GM19238 (cell line): ENCODE results near the gene OSMR.

ENCODE experiments used
- DNase-seq: peaks from one replicate; pipeline ENCODE4 v3.0.0; 2011; ENCODE audit warnings: low spot score; ENCODE audit not compliant: insufficient read length

OSMR gene

GRCh38 chr5:38925154-38925925, 79.5 kb downstream of the OSMR start:
- DNase-seq: no peak

GRCh38 chr5:38926121-38926520, 80.3 kb downstream of the OSMR start:
- DNase-seq: no peak

GRCh38 chr5:38927470-38927869, 81.7 kb downstream of the OSMR start:
- no peak for DNase-seq

DNA sequence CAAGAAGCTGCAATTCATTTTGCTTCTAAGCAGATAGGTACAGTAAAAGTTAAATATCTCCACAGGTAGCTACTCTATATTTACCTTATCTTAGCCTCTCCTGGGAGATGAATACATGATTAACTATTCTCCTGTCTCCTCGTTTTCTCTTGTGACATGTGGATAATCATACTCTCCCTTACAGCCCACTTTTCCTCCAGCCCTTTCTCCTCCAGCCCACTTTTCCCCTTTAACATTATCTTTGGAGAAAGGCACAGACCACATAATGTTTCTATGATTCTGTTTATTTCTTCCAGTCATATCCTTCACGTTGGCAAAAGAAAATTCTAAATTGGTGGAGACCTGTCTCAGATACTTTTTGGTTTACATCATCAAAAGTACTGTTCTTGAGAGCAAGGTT, 84.0 kb downstream of the OSMR start:
- no peak for DNase-seq

DNA sequence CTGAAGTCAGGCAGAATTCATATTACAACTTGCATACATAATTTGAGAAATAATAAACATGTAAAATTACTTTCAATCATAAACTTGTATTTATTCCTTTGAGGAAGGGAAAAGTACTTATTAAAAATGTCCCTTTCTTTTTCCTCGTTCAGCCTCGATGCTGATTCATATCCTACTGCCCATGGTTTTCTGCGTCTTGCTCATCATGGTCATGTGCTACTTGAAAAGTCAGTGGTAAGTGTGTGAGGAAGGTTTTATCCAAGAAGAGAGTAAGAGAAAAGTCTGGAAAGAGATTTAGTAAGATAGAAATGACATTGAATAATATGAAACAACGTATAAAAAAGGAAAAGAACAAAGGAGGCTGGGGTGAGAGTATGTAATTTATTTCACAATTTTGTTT, 85.9 kb downstream of the OSMR start:
- DNase-seq: no peak

GRCh38 chr5:38932854-38933408, 87.1 kb downstream of the OSMR start:
- no peak for DNase-seq

- DNase-seq: no peak
Observed at GRCh38 chr5:38935437-38935836, 89.6 kb downstream of the OSMR start.

DNA sequence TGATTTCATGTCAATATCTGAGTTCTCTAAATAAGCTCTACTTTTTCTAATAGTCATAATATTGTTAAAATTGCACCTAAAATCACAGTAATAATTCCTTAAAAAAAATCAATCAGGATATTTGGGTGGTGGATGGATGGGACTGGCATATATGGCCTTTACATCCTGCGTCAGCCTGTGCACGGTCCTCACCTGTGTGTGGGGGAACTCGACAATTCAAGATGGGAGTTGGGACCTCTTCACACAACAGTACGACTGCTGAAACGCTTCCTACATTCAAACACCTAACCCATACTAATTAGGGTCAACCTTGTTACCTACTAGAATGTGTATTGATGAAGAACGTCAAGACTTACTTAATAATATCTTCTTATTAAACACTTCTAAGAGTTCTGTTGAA, 90.5 kb downstream of the OSMR start:
- DNase-seq: no peak

GRCh38 chr5:38938424-38938823, 92.6 kb downstream of the OSMR start:
- DNase-seq: no peak

- no peak for DNase-seq
Observed at GRCh38 chr5:38938973-38939372, 93.2 kb downstream of the OSMR start.

GRCh38 chr5:38940230-38940858, 94.5 kb downstream of the OSMR start:
- DNase-seq: no peak

DNA sequence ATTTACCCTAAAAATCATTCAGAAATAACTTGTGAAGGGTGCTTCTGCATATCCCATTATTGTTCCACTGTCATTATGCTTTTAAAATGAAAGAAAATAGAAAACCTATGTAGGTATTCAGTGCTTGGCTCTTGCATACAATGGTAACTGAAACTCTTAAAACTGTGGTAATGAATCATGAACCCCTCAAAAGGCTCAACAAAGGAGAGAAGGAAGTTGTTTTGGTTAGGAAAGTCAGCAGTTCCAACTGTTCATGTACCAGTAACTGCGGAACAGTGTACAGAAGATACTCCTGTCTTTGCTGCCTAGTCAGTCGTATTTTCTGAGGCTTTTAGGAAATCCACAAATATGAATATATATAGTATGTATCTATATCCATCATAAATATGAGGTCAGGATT, 96.1 kb downstream of the OSMR start:
- DNase-seq: no peak

DNA sequence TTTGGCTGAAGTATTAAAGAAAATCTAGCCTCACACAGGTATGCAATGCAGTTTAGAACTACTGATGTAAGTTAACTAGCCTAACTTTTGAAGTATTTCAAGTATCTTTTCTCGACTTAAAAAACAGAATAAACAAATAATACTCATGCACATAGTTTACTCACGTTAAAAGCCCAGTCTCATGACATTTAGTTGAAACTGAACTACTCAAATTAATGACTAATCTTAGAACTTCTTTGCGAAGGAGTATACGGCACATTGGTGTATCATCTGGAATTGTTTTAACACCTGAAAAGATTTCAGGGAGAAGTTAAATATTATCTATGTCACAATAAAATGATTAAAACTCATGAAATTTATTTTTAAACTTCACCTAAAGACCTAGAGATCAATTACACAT, 98.5 kb downstream of the OSMR start:
- DNase-seq: no peak

GRCh38 chr5:38948501-38948900, 102.7 kb downstream of the OSMR start:
- no peak for DNase-seq

- DNase-seq: no peak
Observed at GRCh38 chr5:38953426-38954012, 107.7 kb downstream of the OSMR start.

DNA sequence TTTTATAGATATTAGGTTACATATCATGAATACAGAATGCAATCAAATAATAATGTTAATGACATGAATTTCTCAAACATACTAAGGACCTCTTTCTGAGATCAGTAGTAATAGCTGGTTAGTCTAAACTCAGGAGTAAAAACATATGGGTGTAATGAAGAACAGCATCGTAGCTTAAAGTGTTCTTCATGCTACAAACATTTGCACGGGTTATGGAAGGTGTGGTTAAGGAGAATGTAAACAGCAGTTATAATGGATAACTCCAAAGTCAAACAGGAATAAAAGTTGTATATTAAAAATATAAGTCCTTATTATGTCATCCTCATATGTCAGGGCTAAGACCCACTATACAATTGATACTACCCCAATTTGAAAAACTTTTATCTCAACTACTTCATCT, 115.9 kb downstream of the OSMR start:
- no peak for DNase-seq

DNA sequence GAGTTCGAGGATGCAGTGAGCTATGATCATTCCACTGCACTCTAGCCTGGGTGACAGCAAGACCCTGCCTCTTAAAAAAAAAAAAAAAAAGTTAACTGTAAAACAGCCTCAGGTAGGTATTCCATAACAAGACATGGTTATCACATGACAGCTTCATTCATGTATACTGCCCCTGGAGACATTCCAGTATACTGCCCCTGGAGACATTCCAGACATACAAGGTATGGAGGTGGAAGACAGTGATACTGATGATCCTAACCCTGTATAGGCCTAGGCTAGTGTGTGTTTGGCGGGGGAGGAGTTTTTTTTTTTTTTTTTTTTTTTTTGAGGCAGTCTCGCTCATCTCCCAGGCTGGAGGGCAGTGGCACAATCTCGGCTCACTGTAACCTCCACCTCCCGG, 122.9 kb downstream of the OSMR start:
- no peak for DNase-seq

GRCh38 chr5:38978036-38978435, 132.2 kb downstream of the OSMR start:
- no peak for DNase-seq

GRCh38 chr5:38979535-38979934, 133.7 kb downstream of the OSMR start:
- no peak for DNase-seq
